Kidney epithelial cell (primary cell): ENCODE measurements around the gene ZNF470. TPM values are rescaled to one million over a fixed set of nuclear protein-coding genes. Genes with fewer than 3 reads are reported as not detected.

Experiments used
- DNase-seq: peaks from one replicate; pipeline ENCODE4 v3.0.0-alpha.2; 2010; ENCODE audit warnings: low read depth
- H3K27me3 ChIP-seq: 2 replicates; pipeline ENCODE4 v1.6.0; 2011; ENCODE audit warnings: low read length; ENCODE audit not compliant: control insufficient read depth, insufficient read depth
- H3K36me3 ChIP-seq: 2 replicates; pipeline ENCODE4 v1.5.1; 2011; ENCODE audit warnings: low read length; ENCODE audit not compliant: control insufficient read depth, insufficient read depth
- H3K4me3 ChIP-seq: 2 replicates; pipeline ENCODE4 v1.5.1; 2011; ENCODE audit warnings: low read depth, mild to moderate bottlenecking, control low read depth, low read length
- total RNA-seq: library from RNA; depleted of rRNA; stranded (reverse); fragments of >200 nt; gene quantifications from 2 replicates; pipeline ENCODE4 v1.2.3, GENCODE V29; 2015
- TF ChIP-seq, protein P1 (sequence below): IDR thresholded peaks from 2 replicates; pipeline ENCODE4 v1.5.1; 2011; ENCODE audit warnings: mild to moderate bottlenecking, moderate library complexity, low read length, control low read depth, inconsistent platforms; ENCODE audit not compliant: insufficient read depth, poor library complexity, severe bottlenecking

The ZNF470 gene
- 2.9 and 4.3 TPM in 2 replicates for total RNA-seq

DNA sequence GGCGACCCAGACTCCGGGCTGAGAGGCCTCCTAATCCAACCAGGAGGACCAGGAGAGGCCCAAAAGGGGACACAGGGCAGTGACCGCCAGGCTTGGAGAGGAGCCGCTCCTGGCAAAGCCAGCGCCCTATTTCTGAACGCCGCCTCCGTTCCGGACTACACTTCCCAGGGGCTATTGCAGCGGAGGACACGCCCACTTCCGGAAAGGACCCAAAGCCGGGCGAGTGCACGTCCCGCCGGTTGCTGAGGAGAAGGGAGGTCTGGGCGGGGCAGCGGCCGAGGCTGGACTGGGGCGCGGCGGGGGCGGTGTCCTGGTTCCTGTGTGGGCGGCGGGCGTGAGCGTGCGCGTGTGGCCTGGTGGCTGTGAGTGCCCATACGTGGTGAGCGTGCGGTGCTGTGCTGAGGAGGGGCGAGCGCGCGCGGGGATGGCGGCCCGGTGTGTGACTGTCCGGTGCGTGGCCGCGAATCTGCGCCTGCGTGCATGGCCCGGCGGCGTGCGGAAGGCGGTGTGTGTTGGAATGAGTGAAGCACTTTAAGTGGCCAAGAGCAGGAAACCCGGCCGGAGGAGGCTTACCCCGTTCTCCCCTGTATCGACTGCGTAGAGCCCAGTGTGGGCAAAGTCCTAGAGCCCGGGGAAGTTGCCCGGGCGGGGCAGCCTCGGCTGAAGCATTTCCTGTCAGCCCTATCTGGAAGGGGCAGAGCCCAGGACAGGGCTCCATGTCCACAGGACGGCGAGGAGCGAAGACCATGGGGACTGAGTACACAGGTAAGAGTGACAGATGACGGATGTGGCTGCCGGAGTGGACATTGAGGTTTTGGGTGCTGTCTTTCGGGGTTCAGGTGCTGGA, at the start of gene ZNF470:
TSS of gene ZNF470 (plus strand) at position 195 of the 847 bp plus-strand sequence. CDS start 2,844 bp downstream, outside the sequence.
- H3K27me3 ChIP-seq: no peaks in the 10 kb centered on the region
- peaks cover 2% of the 10 kb centered on the region for H3K36me3 ChIP-seq
- peak within 1 kb of the TSS; percentile 95 for H3K4me3 ChIP-seq
- DNase-seq: peak; percentile 58
- TF ChIP-seq, protein P1, sequence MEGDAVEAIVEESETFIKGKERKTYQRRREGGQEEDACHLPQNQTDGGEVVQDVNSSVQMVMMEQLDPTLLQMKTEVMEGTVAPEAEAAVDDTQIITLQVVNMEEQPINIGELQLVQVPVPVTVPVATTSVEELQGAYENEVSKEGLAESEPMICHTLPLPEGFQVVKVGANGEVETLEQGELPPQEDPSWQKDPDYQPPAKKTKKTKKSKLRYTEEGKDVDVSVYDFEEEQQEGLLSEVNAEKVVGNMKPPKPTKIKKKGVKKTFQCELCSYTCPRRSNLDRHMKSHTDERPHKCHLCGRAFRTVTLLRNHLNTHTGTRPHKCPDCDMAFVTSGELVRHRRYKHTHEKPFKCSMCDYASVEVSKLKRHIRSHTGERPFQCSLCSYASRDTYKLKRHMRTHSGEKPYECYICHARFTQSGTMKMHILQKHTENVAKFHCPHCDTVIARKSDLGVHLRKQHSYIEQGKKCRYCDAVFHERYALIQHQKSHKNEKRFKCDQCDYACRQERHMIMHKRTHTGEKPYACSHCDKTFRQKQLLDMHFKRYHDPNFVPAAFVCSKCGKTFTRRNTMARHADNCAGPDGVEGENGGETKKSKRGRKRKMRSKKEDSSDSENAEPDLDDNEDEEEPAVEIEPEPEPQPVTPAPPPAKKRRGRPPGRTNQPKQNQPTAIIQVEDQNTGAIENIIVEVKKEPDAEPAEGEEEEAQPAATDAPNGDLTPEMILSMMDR: no peak

GRCh38 chr19:56525214-56525860, 41.9 kb upstream of the ZNF470 start:
- TF ChIP-seq, protein P1: no peak
- no peak for DNase-seq
- H3K27me3 ChIP-seq: no peaks in the 10 kb centered on the region
- H3K4me3 ChIP-seq: no peak overlapping the region
- no peaks in the 10 kb centered on the region for H3K36me3 ChIP-seq

GRCh38 chr19:56537442-56537841, 29.8 kb upstream of the ZNF470 start:
- no peak overlapping the region for H3K4me3 ChIP-seq
- TF ChIP-seq, protein P1: no peak
- H3K27me3 ChIP-seq: no peaks in the 10 kb centered on the region
- no peak for DNase-seq
- H3K36me3 ChIP-seq: no peaks in the 10 kb centered on the region

- H3K36me3 ChIP-seq: no peaks in the 10 kb centered on the region
- TF ChIP-seq, protein P1: no peak
- DNase-seq: peak; percentile 62
- no peaks in the 10 kb centered on the region for H3K27me3 ChIP-seq
- H3K4me3 ChIP-seq: peak overlapping the region; percentile 54
Measured at GRCh38 chr19:56538254-56538760, 29.0 kb upstream of the ZNF470 start.

DNA sequence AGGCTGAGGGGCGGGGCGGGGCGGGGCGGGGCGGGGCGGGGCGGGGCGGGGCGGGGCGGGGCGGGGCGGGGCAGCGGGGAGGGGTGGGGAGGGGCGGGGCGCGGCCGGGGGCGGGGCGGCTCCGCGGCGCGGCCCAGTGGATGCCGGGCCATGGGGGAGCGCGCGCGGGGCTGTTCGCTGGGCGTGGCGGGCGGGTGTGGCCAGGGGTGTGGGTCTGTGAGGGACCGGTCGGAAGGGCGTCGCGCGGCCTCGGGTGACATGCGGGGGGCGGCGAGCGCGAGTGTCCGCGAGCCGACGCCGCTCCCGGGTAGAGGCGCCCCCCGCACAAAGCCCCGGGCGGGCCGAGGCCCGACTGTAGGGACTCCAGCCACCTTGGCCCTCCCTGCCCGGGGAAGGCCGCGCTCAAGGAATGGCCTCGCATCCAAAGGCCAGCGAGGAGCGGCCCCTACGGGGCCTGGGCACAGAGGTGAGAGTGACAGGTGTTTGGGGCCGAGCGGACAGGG, 28.5 kb upstream of the ZNF470 start, which contains the start of gene ZFP28:
TSS of gene ZFP28 (plus strand) at position 188 of the 503 bp plus-strand sequence. CDS start at position 259, 71 bp downstream.
- TF ChIP-seq, protein P1: no peak
- Histone ChIP-seq H3K4me3 (peak within 1 kb of the TSS; percentile 56), H3K36me3 (no peaks in the 10 kb centered on the region), H3K27me3 (no peaks in the 10 kb centered on the region)
- DNase-seq: no peak
